HG03432 (cell line): ENCODE results near the gene LOXHD1.

Source experiments
- ATAC-seq: cut with Tn5 transposase; IDR thresholded peaks from one replicate; pipeline ENCODE4 v1.9.1; 2021; ENCODE audit warnings: mild to moderate bottlenecking, moderate library complexity; ENCODE audit not compliant: unreplicated experiment

LOXHD1 gene

DNA sequence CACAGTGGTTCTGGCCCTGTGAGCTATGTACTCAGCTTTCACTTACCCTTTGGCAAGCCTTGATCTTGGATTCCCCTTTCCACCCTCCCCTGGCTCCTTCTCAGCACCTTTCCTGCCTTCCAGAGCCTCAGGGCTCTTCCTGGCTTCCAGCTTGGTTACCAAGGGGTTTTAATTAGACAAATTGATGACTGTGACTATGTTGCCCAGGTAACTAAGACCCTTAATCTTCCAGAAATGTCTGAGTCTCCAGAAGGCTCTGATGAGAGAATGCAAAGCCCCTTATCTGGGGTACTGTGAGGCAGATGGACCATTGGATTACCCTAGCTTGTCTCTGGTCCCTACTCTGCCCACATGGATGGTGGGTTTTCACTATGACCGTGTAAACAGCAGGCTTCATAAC is 174.2 kb downstream of the LOXHD1 start:
- ATAC-seq = no peak

DNA sequence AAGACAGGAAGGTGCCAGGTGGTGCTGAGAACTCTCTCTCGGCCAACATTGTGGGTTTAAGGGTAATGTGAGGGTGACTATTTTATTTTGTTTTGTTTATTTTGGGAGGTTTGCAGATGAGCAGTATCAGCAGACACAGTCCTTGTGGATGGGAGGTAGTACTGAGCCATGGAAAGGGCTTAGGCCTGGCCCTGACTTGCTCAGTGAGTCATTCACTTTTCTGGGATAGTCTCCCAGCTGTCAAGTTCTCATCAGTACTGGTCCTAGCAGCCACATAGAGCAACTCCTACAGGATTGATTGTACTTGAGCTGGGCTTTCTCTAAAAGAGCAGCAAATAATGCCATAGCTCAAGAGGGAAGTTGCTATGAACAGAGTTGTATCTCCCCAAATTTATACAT is 175.2 kb downstream of the LOXHD1 start:
- no peak for ATAC-seq

DNA sequence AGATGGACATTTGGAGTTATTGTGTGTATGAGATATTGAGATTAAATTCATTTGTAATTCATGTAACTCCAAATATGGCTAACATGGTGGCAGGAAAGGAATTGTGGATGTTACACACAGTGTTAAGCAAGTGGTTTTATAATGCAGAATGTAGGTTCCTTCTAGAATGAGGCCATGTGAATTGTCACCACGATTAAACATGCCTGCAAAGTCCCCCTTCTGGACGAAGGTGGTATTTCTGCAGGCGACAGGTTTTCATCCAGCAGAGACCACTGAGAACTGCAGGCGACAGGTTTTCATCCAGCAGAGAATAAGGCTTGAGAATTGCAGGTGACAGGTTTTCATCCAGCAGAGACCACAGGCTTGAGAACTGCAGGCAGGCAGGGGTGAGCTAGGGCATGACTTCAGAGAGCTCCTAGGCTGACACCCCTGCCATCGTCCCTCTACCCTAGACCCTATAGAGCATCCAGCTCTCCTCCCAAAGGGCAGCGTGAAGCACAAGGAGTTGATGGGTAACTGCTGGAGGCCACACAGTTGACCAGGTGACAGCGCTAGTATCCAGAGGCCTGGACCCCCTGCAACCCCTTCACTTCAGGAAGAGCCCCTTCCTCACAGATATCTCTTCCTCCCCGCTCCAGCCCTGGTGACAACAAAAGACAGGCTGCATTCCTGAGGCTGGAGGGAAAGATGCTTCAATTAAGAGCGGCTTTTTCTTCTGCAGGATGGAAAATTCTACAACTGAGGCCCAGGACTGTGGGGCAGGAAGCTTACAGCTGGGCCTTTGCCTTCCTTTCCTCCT is 175.8 kb downstream of the LOXHD1 start:
- ATAC-seq = no peak

DNA sequence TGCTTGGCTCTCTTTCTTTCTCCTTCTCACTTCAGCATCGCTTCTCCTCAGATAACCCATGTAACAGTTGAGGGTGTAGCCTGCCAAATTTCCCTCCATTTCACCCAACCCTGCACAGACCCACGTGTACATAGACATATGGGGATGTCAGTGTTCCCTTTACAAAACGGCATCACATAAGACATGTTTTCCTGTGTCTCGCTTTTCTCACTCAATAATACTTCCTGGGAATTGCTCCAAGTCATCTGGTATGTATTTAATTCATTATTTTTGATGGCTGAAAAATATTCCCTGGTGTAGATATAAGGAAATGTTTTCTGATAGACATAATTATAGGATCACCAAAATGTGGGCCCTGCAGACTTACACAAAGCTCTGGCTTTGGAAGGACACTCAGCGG is 176.8 kb downstream of the LOXHD1 start:
- ATAC-seq = no peak

DNA sequence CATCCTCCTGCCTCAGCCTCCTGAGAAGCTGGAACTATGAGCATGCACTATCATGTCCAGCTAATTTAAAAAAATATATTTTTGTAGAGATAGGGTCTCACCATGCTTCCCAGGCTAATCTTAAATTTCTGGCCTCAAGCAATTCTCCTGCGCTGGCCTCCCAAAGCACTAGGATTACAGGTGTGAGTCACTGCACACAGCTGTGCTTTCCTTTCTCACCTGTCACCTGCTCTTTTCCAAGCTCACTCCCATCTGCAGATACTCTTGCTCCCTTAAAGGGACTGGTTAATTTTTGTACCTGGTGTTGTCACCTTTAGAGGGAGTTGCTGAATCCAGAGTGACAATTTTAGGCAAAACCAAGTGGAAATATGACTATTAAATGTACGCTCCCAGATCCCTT is 178.2 kb downstream of the LOXHD1 start:
- ATAC-seq = no peak

DNA sequence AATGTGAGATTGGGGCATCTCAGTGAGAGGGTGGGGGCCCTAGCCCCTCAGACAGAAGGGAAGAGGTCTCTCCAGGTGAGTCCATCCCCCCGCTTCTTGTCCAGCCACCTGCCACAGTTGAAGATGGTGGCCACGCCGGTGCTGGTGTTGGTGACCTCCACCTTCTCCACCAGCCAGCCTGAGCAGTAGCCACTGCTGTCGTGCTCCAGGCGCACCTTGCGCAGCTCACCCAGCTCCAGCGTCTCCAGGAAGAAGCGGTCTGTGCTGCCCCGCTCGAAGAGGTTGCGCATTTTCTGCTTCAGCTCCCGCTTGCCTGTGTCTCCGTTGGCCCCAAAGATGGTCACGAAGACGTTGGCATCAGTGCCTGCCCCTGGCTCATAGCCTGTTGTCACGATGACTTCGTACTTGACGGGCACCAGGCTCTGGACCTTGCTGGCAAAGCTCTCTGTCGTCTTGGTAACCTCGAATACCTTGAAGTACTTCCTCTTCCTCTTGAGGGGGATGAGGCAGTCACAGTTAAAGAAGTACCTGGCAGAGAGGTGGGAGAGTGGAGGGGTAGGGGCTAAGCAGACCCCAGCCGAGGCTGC is 179.5 kb downstream of the LOXHD1 start:
- ATAC-seq = no peak

DNA sequence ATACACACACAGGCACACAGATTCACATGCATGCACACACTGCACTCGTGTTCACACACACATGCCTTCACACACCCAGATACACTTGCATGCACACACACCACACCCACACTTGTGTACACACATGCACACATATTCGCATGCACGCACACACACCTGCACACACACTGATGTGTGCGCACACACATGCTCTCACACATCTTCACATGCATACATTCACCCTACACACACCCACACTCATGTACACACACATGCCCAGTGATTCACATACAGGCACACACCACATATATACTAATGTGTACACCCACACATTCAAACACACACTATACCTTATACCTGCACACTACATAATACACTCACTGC is 181.6 kb downstream of the LOXHD1 start:
- ATAC-seq = no peak

DNA sequence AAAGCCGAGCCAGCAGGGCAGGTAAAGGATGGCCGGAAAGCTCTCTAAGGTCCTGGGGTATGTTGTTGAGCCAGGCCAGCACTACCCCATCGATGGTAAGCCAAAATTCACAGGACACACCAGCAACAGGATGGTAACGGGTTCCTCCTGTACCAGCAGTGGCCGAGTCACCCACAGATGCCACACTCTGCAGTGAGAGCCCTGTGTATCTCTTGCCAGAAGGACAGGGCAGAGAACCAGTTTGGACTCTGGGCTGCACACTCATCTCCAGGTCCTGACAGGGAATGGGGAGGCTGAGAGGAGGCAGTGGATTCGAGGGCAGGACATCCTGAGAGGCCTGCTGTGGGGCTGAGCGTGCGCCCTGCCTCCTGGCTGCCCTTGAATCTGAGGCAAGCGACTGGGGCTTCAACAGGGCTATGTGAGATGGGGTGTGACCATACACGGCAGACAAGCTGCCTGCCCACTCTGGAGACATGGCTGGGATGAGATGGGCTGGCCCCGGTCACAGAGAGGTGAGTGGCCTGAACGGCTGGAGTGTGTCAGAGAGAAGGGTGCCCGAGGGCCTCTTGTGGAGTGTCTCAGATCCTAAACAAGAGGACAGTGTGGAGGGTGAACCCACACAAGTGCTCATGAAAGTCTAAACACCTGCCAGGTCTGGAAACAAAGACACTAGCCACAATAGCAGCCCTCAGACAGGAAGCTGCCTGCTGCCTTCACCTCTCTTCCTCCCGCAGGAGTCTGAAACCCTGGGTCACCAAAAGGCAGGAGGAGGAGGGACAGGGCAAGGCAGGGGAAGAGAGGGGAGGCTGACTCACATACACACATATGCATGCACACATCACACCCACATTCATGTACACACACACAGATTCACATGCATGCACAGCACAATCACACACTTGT is 182.3 kb downstream of the LOXHD1 start:
- no peak for ATAC-seq

DNA sequence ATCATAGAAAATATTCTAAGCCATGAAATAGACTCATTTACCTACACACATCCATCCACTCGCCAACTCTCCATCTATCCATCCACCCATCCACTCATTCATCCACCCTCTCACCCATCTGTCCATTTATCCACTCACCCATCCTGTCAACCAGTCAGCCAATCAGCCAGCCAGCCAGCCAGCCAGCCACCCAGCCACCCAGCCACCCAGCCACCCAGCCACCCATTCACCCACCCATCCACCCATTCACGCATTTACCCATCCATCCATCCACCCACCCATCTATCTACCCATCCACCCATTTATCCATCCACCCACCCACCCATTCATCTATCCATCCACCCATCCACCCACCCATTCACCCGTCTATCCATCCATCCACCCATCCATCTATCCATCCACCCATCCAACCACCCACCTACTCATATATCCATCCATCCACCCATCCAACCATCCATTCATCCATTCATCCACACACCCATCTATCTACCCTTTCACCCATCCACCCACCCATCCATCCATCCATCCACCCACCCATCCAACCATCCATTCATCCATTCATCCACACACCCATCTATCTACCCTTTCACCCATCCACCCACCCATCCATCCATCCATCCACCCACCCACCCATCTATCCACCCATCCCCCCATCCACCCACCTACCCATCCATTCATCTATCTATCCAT is 185.1 kb downstream of the LOXHD1 start:
- ATAC-seq = no peak

DNA sequence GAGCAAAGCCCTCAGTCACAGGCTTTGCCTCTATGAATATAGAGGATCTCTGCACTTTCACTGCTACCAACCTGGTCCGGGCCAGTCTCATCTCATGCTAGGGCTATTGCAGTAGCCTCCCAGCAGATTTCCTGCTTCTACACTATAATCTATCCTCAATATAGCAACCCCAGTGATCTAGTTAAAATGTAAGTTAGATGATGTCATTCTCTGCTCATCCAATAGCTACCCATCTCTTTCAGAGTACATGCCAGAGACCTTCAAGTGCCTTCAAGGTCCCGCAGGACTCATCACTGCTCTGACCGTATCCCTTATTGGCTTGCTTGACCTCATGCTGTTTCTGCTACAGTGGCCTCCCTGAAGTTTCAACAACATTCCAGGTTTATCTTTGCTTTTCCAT is 186.3 kb downstream of the LOXHD1 start:
- no peak for ATAC-seq

DNA sequence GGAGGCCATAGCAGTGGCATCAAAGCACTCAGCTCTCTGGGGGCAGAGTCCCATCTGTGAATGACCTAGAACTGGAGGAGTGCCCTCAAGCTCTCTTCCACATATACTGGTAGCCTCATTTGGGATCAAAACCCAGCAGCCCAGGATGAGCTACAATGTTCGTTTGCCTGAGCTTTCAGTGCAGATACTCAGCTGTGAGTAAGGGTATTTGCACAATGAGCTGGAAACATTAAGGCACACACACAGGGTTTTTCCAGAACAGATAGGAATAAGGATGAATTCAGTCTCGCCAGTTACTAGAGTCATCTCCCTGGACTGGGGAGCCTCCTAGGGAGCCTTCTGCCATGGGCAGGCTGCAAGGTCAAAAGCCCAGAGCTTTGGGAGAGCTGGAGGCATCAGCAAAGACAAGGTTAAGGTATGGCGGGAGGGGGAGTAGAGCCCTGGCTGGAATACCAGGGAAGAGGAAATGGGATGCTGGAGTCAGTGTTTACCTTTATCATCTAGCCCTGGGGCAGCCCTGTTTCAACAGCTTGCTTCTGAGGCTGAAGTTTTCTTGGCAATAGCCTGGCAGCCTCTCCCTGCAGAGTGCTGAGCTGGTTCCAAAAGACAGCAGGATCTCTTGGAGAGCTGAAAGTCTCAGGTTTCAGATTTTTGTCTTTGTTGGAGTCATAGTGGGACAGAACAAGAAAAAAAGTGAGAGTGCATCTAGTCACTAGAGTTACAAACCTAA is 187.7 kb downstream of the LOXHD1 start:
- no peak for ATAC-seq

DNA sequence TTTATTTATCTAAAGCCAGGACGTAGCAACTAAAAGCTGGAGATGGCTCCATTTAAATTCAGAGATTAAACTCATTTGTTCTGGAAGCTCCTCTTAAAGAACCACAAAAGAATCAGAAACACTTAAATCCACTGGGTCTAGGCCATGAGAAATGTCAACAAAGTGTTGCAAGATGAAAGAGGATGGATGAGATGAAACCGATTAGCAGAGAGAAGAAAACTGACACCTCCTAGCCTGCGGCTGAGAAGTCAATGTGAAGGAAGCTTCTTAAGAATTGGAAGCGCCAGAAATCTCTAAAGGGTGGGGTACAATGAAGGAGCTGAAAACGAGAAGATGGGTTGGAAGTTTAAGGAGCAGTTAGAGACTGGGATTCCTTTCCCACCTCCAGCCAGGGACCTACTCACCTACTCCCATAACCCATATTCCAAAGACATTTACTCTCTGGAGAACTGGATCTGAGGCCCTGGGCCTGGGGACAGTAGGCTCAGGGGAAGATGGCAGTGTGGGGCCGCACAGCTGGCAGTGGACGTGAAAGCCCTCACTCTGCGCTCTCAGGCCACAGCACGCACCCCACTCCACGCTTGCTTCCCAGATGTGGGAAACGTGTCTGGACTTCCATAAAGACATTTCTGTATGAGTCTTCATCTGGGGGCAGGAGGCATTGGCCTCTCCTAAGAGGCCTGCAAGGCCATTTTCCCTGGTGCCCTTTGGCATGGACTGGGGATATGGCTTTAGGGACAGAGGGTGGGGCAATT is 188.4 kb downstream of the LOXHD1 start:
- ATAC-seq = no peak

DNA sequence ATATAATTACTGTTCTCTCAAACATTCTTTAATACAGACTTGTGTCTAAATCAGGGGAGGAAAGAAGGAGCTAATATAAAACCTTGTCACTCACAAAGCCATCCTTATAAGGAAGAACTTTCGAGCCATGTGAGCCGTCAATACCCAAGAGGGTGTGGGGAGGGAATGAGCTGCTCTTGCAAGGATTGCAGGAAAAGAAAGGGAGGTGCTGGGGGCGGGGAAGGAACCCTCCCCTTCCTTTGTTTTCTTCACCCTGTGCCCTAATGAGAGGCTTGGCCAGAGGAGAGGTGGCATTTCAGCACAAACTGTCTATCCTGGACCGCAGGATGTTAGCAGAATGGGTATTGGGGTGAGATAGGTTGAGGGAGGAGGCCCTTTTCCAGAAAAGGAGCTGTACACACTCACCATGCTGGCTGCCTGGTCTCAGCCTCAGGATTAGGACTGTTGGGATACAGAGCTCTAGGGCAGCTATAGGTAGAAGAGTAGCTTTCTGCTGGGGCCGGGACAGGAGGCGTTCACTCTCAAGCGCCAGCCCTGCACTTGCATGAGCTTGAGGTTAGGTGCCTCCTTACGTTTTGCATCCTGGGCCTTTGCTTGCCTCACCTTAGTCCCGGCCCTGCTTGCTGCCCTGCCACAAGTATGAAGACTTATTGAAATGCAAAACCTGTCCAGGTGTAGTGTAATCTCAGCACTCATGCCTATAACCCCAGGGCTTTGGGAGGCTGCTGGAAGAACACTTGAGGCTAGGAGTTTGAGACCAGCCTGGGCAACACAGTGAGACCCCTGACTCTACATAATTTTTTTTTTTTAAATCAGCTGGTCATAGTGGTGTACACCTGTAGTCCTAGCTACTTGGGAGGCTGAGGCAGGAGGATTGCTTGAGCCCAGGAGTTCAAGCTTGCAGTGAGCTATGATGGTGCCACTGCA is 190.5 kb downstream of the LOXHD1 start:
- no peak for ATAC-seq

DNA sequence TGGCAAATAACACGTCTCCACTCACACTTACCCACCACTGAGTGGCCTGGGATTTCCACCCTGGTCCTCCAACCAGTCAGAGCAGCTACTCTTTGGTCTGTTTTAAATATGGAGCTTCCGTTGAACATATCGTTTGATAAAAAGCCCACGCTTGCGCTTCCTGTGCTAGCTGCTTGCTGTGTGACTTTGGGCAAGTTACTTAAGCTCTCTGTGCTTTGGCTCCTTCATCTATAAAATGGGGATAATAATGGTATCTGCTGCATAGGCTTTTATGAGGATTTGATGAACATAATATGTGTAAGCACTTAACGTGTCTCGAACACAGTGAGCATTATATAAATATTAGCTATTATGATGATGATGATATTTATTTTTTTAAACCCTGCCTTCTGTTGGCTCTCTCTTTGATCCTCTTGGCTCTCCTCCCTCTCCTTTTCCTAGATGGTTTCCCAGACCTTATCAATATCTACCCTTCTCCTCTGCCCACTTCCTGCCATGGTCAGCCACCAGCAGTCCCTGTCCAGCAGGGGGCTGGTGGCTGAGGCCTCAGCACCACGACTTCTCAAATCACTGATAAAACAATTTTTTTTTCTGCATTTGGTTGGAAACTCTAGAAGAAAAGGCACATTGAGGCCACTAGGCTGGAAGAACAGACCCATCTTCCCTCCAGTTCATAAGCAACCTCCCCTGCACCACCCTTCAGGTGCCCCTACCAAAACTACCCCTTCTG is 191.9 kb downstream of the LOXHD1 start:
- ATAC-seq = no peak

DNA sequence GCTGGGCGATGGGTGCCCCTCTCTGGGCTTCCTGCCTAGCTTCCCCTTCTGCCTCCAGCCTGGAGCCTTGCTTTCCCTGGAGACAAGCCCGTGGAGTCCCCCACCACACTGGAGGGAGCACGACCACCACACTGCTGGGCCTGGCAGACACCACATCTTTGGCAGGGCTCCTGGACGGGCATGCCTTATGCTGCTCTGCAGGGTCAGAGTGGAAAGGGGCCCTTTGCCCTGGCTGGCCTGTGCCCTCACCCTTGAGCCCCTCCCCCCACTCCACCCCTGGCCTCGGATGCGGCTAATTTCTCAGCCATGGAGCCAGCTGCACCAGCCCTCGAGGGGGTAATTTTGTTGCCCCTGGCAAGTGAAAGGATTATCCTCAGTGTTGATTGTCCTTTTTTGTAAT is 194.5 kb downstream of the LOXHD1 start:
- ATAC-seq = no peak

DNA sequence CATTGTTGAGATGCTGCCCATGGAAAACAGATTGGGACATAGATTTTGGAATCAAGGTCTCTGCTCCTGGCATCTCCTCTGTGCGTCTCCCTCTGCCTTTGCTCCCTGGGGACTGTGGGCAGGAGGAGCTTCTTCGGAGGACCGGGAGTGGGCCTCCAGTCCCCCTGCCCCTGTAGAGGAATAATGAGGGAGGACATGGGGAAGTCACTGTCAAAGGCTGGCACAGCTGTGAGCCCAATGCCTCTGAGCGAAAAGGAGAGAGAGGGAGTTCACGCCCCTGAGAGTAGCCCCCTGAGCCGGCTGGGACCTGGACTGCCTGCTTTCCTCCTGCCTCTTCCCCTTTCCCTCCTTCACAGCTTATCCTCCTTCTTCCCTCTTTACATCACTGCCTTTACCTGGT is 195.0 kb downstream of the LOXHD1 start:
- ATAC-seq = no peak

DNA sequence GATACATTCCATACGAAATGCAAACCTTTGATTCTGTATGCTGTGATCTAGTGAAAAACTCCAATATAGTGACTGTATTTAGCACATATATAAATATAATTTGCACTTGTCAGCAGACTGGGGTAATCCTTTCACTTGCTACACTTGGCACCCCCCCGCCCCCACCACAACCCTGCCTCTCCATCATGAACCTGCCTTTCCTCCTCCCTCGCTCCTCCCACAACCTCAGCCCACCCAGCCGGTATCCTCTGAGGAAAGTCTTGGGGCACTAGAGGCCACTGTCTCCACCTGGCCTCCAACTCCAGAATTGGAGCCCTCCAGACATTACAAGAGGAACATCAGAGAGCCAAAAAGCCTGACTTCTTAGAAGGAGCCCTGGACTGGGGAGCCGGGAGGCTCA is 196.3 kb downstream of the LOXHD1 start:
- ATAC-seq = no peak

DNA sequence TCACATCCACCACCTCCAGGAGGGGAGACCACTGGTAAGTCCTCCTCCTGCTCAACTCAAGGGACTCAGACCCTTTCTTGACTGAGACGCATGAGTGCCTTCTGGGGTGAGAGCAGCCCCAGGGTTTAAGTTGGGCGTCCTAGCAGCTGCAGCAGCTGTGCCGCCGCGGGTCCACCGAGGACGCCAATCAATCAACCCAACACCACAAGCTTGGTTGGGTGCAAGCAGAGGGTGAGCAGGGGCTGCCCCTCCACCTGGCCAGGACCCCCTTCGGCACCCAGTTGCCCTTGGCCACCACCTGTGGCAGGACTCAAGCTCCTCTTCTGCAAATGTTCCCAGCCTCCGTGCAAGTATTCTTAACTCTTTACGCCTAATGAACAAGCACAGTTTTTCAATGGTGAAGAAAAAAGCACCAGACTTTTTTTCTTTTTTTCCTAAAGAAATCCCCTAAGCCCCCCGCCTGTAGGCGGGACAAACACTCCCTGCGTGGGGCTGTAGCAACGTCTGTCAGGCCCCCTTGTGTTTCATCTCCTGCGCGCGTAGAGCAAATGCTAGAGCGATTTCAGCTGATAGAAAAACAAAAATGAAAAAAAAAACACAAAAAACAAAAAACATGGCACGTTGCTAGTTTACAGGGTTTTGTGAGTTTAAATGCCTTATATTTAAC is 197.1 kb downstream of the LOXHD1 start:
- no peak for ATAC-seq
